ENCODE measurements around the gene ZNF292. TPM values are rescaled to one million over a fixed set of nuclear protein-coding genes. Genes with fewer than 3 reads are reported as not detected.
"Not testable (repeated sequence)": the region's sequence is repeated elsewhere in the genome, so short reads cannot be mapped to it uniquely, and the experiment has no call there.

The ZNF292 gene
- total RNA-seq, 2 donors from 2014 or later, result 63.2 to 65.9 TPM

DNA sequence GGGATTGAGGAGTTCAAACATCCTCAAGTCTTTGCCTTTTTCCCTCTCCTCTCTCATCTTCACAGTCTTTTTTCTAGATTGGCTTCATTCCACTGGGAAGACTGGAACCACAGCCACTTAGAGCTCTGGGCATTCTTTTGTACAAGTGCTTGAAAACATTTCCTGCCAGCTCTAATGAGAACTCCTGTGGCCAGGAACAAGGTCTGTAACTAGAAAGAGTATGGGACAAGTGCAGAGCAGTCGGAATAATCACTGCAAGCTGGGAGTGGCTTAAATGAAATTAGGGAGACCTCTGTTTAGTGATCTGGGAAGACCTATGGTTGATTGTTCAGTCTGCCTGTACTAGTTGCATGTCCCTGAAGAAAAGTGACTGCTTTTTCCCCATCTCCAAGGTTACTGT, 126.1 kb downstream of the ZNF292 start:
- H3K9me3 Mint-ChIP-seq, result peaks cover 3% of the 10 kb centered on the region
- no peak overlapping the region for H3K4me3 Mint-ChIP-seq
- no peak overlapping the region for H3K27ac Mint-ChIP-seq
- H3K36me3 Mint-ChIP-seq, result no peaks in the 10 kb centered on the region
- no peak for ATAC-seq
- peaks cover 0 to 4% of the 10 kb centered on the region in 2 donors for H3K4me1 Mint-ChIP-seq (ENCODE audit: low read depth in 2 of 2)
- peaks cover 12 to 13% of the 10 kb centered on the region in 2 donors for H3K27me3 Mint-ChIP-seq
- DNase-seq (ENCODE audit: low spot score), result no peak

DNA sequence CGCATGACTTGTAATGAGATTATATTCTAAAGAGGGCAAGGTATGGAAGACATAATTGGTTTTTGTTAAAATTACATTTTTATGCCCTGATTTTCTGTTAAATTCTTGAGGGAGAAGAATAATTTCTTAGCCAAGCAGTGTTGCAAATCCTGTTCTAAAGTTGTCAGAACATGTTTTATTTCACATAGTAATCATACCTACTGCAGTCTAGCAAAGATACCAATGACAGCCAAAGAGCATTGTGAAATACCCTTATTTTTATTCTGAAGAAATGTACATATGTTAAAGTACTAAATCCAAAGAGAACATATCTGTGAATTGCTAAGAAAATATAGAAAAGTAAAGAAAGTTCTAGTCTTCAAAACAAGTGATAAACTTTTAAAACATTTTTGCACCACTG, 127.4 kb downstream of the ZNF292 start:
- Mint-ChIP-seq H3K9me3 (peaks cover 3% of the 10 kb centered on the region), H3K36me3 (no peaks in the 10 kb centered on the region), H3K27me3 (peaks cover 16 to 22% of the 10 kb centered on the region in 2 donors), H3K4me3 (no peak overlapping the region), H3K4me1 (ENCODE audit: low read depth in 2 of 2) (peaks cover 0 to 4% of the 10 kb centered on the region in 2 donors), H3K27ac (no peak overlapping the region)
- ATAC-seq (no peak), DNase-seq (ENCODE audit: low spot score) (no peak)

DNA sequence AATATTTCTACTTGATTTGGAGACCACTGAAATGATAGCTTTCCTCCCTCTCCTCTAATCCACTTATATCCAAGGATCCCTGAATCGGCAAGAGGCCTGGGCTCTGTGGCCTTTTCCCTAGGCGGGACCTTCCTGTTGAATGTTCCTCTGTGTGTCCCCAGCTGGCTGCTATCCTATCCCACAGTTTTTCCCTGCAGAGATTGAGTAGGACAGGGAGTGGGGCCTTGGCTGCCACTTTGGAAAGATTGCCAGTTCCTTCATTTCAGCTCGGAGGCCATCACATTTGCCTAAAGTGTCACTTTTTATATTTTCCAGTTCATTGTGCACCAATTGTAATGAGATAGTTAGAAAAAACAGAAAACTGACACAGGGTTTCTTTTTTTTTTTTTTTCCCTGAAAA, 128.1 kb downstream of the ZNF292 start:
- Mint-ChIP-seq H3K4me3 (no peak overlapping the region), H3K9me3 (peaks cover 3% of the 10 kb centered on the region), H3K27me3 (peaks cover 18 to 24% of the 10 kb centered on the region in 2 donors), H3K27ac (no peak overlapping the region), H3K4me1 (ENCODE audit: low read depth in 2 of 2) (peaks cover 0 to 4% of the 10 kb centered on the region in 2 donors), H3K36me3 (no peaks in the 10 kb centered on the region)
- DNase-seq (ENCODE audit: low spot score) (no peak), ATAC-seq (no peak)

- H3K4me3 Mint-ChIP-seq, result no peak overlapping the region
- no peaks in the 10 kb centered on the region for H3K36me3 Mint-ChIP-seq
- DNase-seq (ENCODE audit: low spot score), result no peak
- H3K9me3 Mint-ChIP-seq, result peaks cover 3% of the 10 kb centered on the region
- H3K27me3 Mint-ChIP-seq, result peaks cover 26 to 33% of the 10 kb centered on the region in 2 donors
- H3K4me1 Mint-ChIP-seq (ENCODE audit: low read depth in 2 of 2), result no peaks in the 10 kb centered on the region
- no peak for ATAC-seq
- H3K27ac Mint-ChIP-seq, result no peak overlapping the region
Measured at GRCh38 chr6:87287251-87287650, 131.9 kb downstream of the ZNF292 start.

GRCh38 chr6:87289571-87289970, 134.2 kb downstream of the ZNF292 start:
- no peak overlapping the region for H3K27ac Mint-ChIP-seq
- H3K9me3 Mint-ChIP-seq, result peaks cover 3% of the 10 kb centered on the region

GRCh38 chr6:87291883-87292282, 136.5 kb downstream of the ZNF292 start:
- H3K27me3 Mint-ChIP-seq, result peaks cover 18 to 44% of the 10 kb centered on the region in 2 donors
- H3K36me3 Mint-ChIP-seq, result no peaks in the 10 kb centered on the region
- no peak overlapping the region for H3K27ac Mint-ChIP-seq
- ATAC-seq (no peak), DNase-seq (ENCODE audit: low spot score) (no peak)
- H3K4me3 Mint-ChIP-seq, result no peak overlapping the region
- no peaks in the 10 kb centered on the region for H3K4me1 Mint-ChIP-seq (ENCODE audit: low read depth in 2 of 2)
- no peaks in the 10 kb centered on the region for H3K9me3 Mint-ChIP-seq

More at GRCh38 chr6:87289571-87289970, 134.2 kb downstream of the ZNF292 start:
- no peaks in the 10 kb centered on the region for H3K4me1 Mint-ChIP-seq (ENCODE audit: low read depth in 2 of 2)
- ATAC-seq (no peak), DNase-seq (ENCODE audit: low spot score) (no peak)
- H3K36me3 Mint-ChIP-seq, result no peaks in the 10 kb centered on the region
- peaks cover 29 to 40% of the 10 kb centered on the region in 2 donors for H3K27me3 Mint-ChIP-seq
- H3K4me3 Mint-ChIP-seq, result no peak overlapping the region

DNA sequence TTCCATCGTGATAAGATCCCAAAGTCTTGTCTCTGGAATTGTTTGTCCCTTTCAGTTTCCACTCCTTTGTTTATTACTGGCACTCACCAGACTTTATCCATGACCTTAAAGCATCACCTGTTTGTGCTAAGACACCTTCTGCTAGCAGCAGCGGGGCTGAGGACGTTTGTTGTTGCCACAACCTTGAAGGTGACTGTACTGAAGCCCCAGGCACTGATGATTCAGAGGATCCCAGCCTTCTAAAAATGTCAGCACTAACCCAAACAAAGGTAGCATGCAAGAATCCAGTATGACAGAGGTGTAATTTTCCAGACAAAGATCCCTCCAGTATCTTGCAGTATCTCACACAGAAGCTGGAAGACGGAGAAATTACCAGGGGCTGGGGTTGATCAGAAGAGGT, 138.2 kb downstream of the ZNF292 start:
- Mint-ChIP-seq H3K36me3 (no peaks in the 10 kb centered on the region), H3K27me3 (peaks cover 21 to 44% of the 10 kb centered on the region in 2 donors), H3K27ac (no peak overlapping the region), H3K9me3 (no peaks in the 10 kb centered on the region), H3K4me3 (no peak overlapping the region), H3K4me1 (ENCODE audit: low read depth in 2 of 2) (no peaks in the 10 kb centered on the region)
- DNase-seq (ENCODE audit: low spot score) (no peak), ATAC-seq (no peak)

DNA sequence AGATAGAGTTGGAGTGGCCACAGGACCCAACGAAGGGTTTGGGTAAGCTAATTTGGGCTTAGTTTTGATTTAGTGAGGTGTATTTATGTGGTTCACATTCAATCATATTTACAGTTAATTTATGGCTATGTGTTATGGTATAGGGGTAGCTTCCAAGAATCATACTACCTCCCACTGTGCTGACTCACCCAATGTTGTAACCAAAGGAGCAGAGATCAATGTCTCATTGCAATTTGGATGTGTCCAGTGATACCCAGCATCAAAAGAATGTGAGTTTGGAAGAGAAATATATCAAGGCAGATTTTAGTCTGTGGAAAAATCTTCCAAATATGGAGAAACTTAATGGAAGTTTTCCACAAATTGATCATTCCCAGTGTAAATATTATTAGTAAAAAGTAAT, 141.8 kb downstream of the ZNF292 start:
- Mint-ChIP-seq H3K4me3 (no peak overlapping the region), H3K4me1 (ENCODE audit: low read depth in 2 of 2) (no peaks in the 10 kb centered on the region), H3K9me3 (no peaks in the 10 kb centered on the region), H3K36me3 (no peaks in the 10 kb centered on the region), H3K27ac (no peak overlapping the region), H3K27me3 (peaks cover 26 to 63% of the 10 kb centered on the region in 2 donors)
- ATAC-seq (no peak), DNase-seq (ENCODE audit: low spot score) (no peak)

DNA sequence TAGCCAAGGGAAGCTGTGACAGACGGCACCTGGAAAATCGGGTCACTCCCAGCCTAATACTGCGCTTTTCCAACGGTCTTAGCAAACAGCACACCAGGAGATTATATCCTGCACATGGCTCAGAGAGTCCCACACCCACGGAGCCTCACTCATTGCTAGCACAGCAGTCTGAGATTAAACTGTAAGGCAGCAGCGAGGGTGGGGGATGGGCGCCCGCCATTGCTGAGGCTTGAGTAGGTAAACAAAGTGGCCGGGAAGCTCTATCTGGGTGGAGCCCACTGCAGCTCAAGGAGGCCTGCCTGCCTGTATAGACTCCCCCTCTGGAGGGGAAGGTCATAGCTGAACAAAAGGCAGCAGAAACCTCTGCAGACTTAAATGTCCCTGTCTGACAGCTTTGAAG, 145.9 kb downstream of the ZNF292 start:
- not testable (repeated sequence) for H3K36me3 Mint-ChIP-seq; H3K27ac Mint-ChIP-seq; H3K9me3 Mint-ChIP-seq; H3K4me3 Mint-ChIP-seq; DNase-seq (ENCODE audit: low spot score); ATAC-seq; H3K4me1 Mint-ChIP-seq (ENCODE audit: low read depth in 2 of 2)
- peaks cover 37 to 60% of the 10 kb centered on the region in 2 donors for H3K27me3 Mint-ChIP-seq

DNA sequence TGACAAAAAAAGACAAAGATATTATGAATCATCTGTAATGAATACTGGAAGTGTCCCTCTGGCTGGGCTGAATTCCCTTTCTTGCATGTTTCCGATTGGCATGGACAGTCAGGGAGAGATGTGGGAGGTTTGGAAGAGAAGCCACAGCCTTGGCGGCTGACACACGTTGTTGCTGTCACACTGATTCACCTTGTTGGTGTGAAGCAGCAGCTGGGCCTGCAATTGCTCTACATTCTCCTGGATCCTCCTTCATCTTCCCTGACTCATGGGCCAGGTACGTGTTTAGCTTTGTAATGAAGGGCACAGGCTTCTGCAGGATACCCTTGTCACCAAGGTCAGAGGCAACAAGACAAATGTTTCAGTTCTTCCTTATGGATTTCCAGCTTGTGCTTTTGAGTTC, 153.6 kb downstream of the ZNF292 start:
- DNase-seq (ENCODE audit: low spot score) (no peak), ATAC-seq (no peak)
- Mint-ChIP-seq H3K36me3 (peaks cover 1% of the 10 kb centered on the region), H3K4me3 (no peak overlapping the region), H3K4me1 (ENCODE audit: low read depth in 2 of 2) (no peaks in the 10 kb centered on the region), H3K27me3 (peaks cover 15 to 23% of the 10 kb centered on the region in 2 donors), H3K9me3 (no peaks in the 10 kb centered on the region), H3K27ac (no peak overlapping the region)

DNA sequence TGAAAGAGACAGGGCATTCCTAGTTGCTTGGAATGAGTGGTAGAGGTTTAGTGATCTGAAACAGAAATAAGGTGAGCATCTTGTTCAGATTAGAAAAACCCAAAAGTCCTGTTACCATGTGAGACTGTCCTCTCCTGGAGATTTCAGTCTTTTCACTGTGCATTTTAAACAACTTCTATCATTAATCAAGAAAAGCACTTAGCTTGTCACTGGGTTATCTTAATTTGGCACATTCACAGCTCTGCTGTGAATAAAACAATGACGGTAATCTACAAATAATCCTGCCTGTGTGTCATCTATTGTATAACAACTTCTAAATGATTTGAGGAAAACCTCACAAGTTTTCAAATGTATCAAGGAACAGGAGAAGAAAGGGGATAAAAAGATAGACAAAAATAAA, 157.5 kb downstream of the ZNF292 start:
- no peak overlapping the region for H3K27ac Mint-ChIP-seq
- H3K4me3 Mint-ChIP-seq, result no peak overlapping the region
- DNase-seq (ENCODE audit: low spot score), result no peak
- H3K4me1 Mint-ChIP-seq (ENCODE audit: low read depth in 2 of 2), result no peaks in the 10 kb centered on the region
- no peaks in the 10 kb centered on the region for H3K36me3 Mint-ChIP-seq
- peaks cover 27 to 33% of the 10 kb centered on the region in 2 donors for H3K27me3 Mint-ChIP-seq
- ATAC-seq, result no peak
- no peaks in the 10 kb centered on the region for H3K9me3 Mint-ChIP-seq

Other genes starting within 250 kb of the ZNF292 start
- gene HTR1E, start 218.0 kb upstream of the ZNF292 start, total RNA-seq, result not detected
- not detected for gene CGA, start 60.5 kb upstream of the ZNF292 start, total RNA-seq
- 1 to 10 TPM; 7.4 to 9.1 TPM for gene SMIM8, start 167.0 kb downstream of the ZNF292 start, total RNA-seq
- gene GJB7, start 173.7 kb downstream of the ZNF292 start, total RNA-seq, result not detected
- 1 to 10 TPM; 3.4 to 4.2 TPM for gene C6orf163, start 189.2 kb downstream of the ZNF292 start, total RNA-seq

Data from natural killer cell treated with Interleukin-12 subunit alpha and Interleukin-12 subunit beta and Interleukin-15 and Interleukin-18, amount 100 ng/mL, for 72 hours (primary cell).